Effector memory CD8-positive, alpha-beta T cell (primary cell): ENCODE results near the gene PLEKHM2.
A peak's percentile ranks its signal among the peaks of the same experiment; 100 is the strongest.
"Not testable (repeated sequence)": the region's sequence is repeated elsewhere in the genome, so short reads cannot be mapped to it uniquely, and the experiment has no call there.

ENCODE experiments used
- ATAC-seq: fragments of 150-1000 bp; cut with Tn5 transposase; replicated peaks from 2 replicates; pipeline ENCODE4 v1.10.0; 2021; ENCODE audit warnings: mild to moderate bottlenecking, moderate library complexity
- DNase-seq, 3 experiments: peaks; one replicate each; pipeline ENCODE4 v3.0.0; 2021
- H3K27ac Mint-ChIP-seq, 2 donors: one replicate each; pipeline ENCODE4 v1.8.0; 2022; ENCODE audit warnings: mild to moderate bottlenecking in 2 of 2, mixed read lengths in 2 of 2, moderate library complexity in 2 of 2
- H3K27me3 Mint-ChIP-seq, 2 donors: one replicate each; pipeline ENCODE4 v1.8.0; 2022; ENCODE audit warnings: mixed read lengths in 2 of 2
- H3K36me3 Mint-ChIP-seq: one replicate; pipeline ENCODE4 v1.8.0; 2022; ENCODE audit warnings: mild to moderate bottlenecking, moderate library complexity, mixed read lengths; ENCODE audit not compliant: insufficient read depth
- H3K4me1 Mint-ChIP-seq, 2 donors: one replicate each; pipeline ENCODE4 v1.8.0; 2022; ENCODE audit warnings: low read depth in 2 of 2, mixed read lengths in 2 of 2
- H3K4me3 Mint-ChIP-seq, 2 donors: one replicate each; pipeline ENCODE4 v1.8.0; 2022; ENCODE audit warnings: mild to moderate bottlenecking in 2 of 2, mixed read lengths in 2 of 2, moderate library complexity in 2 of 2
- H3K9me3 Mint-ChIP-seq, 2 donors: one replicate each; pipeline ENCODE4 v1.8.0; 2022; ENCODE audit warnings: mixed read lengths in 2 of 2

PLEKHM2 gene

GRCh38 chr1:15699321-15699720 lies 15.2 kb downstream of the PLEKHM2 start:
- H3K9me3 Mint-ChIP-seq, H3K27ac Mint-ChIP-seq, H3K27me3 Mint-ChIP-seq, DNase-seq, H3K4me3 Mint-ChIP-seq, ATAC-seq: not testable (repeated sequence)
- H3K4me1 Mint-ChIP-seq, result peaks cover 18 to 24% of the 10 kb centered on the region in 2 donors
- H3K36me3 Mint-ChIP-seq, result peaks cover 29% of the 10 kb centered on the region

- Mint-ChIP-seq H3K9me3 (no peaks in the 10 kb centered on the region), H3K27ac (no peak overlapping the region), H3K27me3 (no peaks in the 10 kb centered on the region), H3K4me3 (no peak overlapping the region), H3K4me1 (peaks cover 21 to 28% of the 10 kb centered on the region in 2 donors), H3K36me3 (peaks cover 32% of the 10 kb centered on the region)
- ATAC-seq, result no peak
- no peak for DNase-seq
Measured at GRCh38 chr1:15700508-15700907, 16.4 kb downstream of the PLEKHM2 start.

- H3K27me3 Mint-ChIP-seq, result no peaks in the 10 kb centered on the region
- peaks cover 31% of the 10 kb centered on the region for H3K36me3 Mint-ChIP-seq
- no peak for DNase-seq
- H3K9me3 Mint-ChIP-seq, result no peaks in the 10 kb centered on the region
- peaks cover 26 to 27% of the 10 kb centered on the region in 2 donors for H3K4me1 Mint-ChIP-seq
- ATAC-seq, result no peak
- no peak overlapping the region for H3K4me3 Mint-ChIP-seq
- H3K27ac Mint-ChIP-seq, result no peak overlapping the region
Measured at GRCh38 chr1:15701784-15702183, 17.7 kb downstream of the PLEKHM2 start.

GRCh38 chr1:15702722-15703550 lies 18.8 kb downstream of the PLEKHM2 start:
- ATAC-seq (no peak), DNase-seq (no peak)
- no peaks in the 10 kb centered on the region for H3K27me3 Mint-ChIP-seq
- H3K4me1 Mint-ChIP-seq, result peaks cover 19 to 20% of the 10 kb centered on the region in 2 donors
- peak overlapping the region in 1 of 2 donors; percentile 71 for H3K27ac Mint-ChIP-seq
- H3K9me3 Mint-ChIP-seq, result no peaks in the 10 kb centered on the region
- peaks cover 28% of the 10 kb centered on the region for H3K36me3 Mint-ChIP-seq
- H3K4me3 Mint-ChIP-seq, result no peak overlapping the region

GRCh38 chr1:15703562-15703961 lies 19.4 kb downstream of the PLEKHM2 start:
- H3K4me1 Mint-ChIP-seq, result peaks cover 19 to 20% of the 10 kb centered on the region in 2 donors
- no peaks in the 10 kb centered on the region for H3K27me3 Mint-ChIP-seq
- ATAC-seq (no peak), DNase-seq (no peak)
- no peak overlapping the region for H3K4me3 Mint-ChIP-seq
- no peaks in the 10 kb centered on the region for H3K9me3 Mint-ChIP-seq
- H3K27ac Mint-ChIP-seq, result peak overlapping the region in 1 of 2 donors; percentile 71
- H3K36me3 Mint-ChIP-seq, result peaks cover 25% of the 10 kb centered on the region

GRCh38 chr1:15704526-15705183 lies 20.5 kb downstream of the PLEKHM2 start:
- Mint-ChIP-seq H3K27ac (no peak overlapping the region), H3K4me1 (peaks cover 21 to 25% of the 10 kb centered on the region in 2 donors), H3K9me3 (no peaks in the 10 kb centered on the region), H3K27me3 (no peaks in the 10 kb centered on the region), H3K36me3 (peaks cover 24% of the 10 kb centered on the region), H3K4me3 (no peak overlapping the region)
- no peak for ATAC-seq
- no peak for DNase-seq

GRCh38 chr1:15705184-15705566 lies 21.1 kb downstream of the PLEKHM2 start:
- DNase-seq (no peak), ATAC-seq (no peak)
- Mint-ChIP-seq H3K27me3 (no peaks in the 10 kb centered on the region), H3K36me3 (peaks cover 24% of the 10 kb centered on the region), H3K4me1 (peaks cover 24 to 27% of the 10 kb centered on the region in 2 donors), H3K27ac (no peak overlapping the region), H3K9me3 (no peaks in the 10 kb centered on the region), H3K4me3 (no peak overlapping the region)

- DNase-seq, result no peak
- no peak for ATAC-seq
- Mint-ChIP-seq H3K9me3 (no peaks in the 10 kb centered on the region), H3K27ac (no peak overlapping the region), H3K27me3 (no peaks in the 10 kb centered on the region), H3K36me3 (peaks cover 30% of the 10 kb centered on the region), H3K4me3 (no peak overlapping the region), H3K4me1 (peaks cover 25 to 32% of the 10 kb centered on the region in 2 donors)
Measured at GRCh38 chr1:15706751-15707150, 22.6 kb downstream of the PLEKHM2 start.

GRCh38 chr1:15707239-15707925 lies 23.3 kb downstream of the PLEKHM2 start:
- H3K27me3 Mint-ChIP-seq, result no peaks in the 10 kb centered on the region
- no peaks in the 10 kb centered on the region for H3K9me3 Mint-ChIP-seq
- no peak overlapping the region for H3K27ac Mint-ChIP-seq
- H3K4me1 Mint-ChIP-seq, result peaks cover 21 to 36% of the 10 kb centered on the region in 2 donors
- DNase-seq (no peak), ATAC-seq (no peak)
- peaks cover 23% of the 10 kb centered on the region for H3K36me3 Mint-ChIP-seq
- no peak overlapping the region for H3K4me3 Mint-ChIP-seq

- peaks cover 17% of the 10 kb centered on the region for H3K36me3 Mint-ChIP-seq
- H3K4me1 Mint-ChIP-seq, result peaks cover 16 to 32% of the 10 kb centered on the region in 2 donors
- H3K4me3 Mint-ChIP-seq, result no peak overlapping the region
- no peaks in the 10 kb centered on the region for H3K27me3 Mint-ChIP-seq
- H3K27ac Mint-ChIP-seq, result no peak overlapping the region
- DNase-seq (no peak), ATAC-seq (no peak)
- H3K9me3 Mint-ChIP-seq, result no peaks in the 10 kb centered on the region
Measured at GRCh38 chr1:15708486-15709137, 24.5 kb downstream of the PLEKHM2 start.

- H3K4me3 Mint-ChIP-seq, result no peak overlapping the region
- no peaks in the 10 kb centered on the region for H3K27me3 Mint-ChIP-seq
- no peaks in the 10 kb centered on the region for H3K9me3 Mint-ChIP-seq
- no peak overlapping the region for H3K27ac Mint-ChIP-seq
- peaks cover 18% of the 10 kb centered on the region for H3K36me3 Mint-ChIP-seq
- ATAC-seq (no peak), DNase-seq (no peak)
- peaks cover 16 to 32% of the 10 kb centered on the region in 2 donors for H3K4me1 Mint-ChIP-seq
Measured at GRCh38 chr1:15709226-15709625, 25.1 kb downstream of the PLEKHM2 start.

GRCh38 chr1:15712168-15712567 lies 28.0 kb downstream of the PLEKHM2 start:
- DNase-seq, result no peak
- H3K4me3 Mint-ChIP-seq, result no peak overlapping the region
- no peaks in the 10 kb centered on the region for H3K27me3 Mint-ChIP-seq
- peaks cover 9 to 24% of the 10 kb centered on the region in 2 donors for H3K4me1 Mint-ChIP-seq
- H3K27ac Mint-ChIP-seq, result no peak overlapping the region
- peaks cover 23% of the 10 kb centered on the region for H3K36me3 Mint-ChIP-seq
- no peaks in the 10 kb centered on the region for H3K9me3 Mint-ChIP-seq
- no peak for ATAC-seq

GRCh38 chr1:15714406-15715136 lies 30.5 kb downstream of the PLEKHM2 start:
- Mint-ChIP-seq H3K27me3 (no peaks in the 10 kb centered on the region), H3K9me3 (no peaks in the 10 kb centered on the region), H3K27ac (peak overlapping the region; percentile 57 to 64), H3K4me1 (peaks cover 7 to 19% of the 10 kb centered on the region in 2 donors), H3K4me3 (no peak overlapping the region), H3K36me3 (peaks cover 39% of the 10 kb centered on the region)
- ATAC-seq (no peak), DNase-seq (no peak)
